ELF-1 (cell line): ENCODE results near the gene ASPDH.

Experiments
- DNase-seq: peaks from one replicate; pipeline ENCODE4 v3.0.0-alpha.2; 2016; ENCODE audit warnings: low read depth, low spot score

Gene ASPDH

DNA sequence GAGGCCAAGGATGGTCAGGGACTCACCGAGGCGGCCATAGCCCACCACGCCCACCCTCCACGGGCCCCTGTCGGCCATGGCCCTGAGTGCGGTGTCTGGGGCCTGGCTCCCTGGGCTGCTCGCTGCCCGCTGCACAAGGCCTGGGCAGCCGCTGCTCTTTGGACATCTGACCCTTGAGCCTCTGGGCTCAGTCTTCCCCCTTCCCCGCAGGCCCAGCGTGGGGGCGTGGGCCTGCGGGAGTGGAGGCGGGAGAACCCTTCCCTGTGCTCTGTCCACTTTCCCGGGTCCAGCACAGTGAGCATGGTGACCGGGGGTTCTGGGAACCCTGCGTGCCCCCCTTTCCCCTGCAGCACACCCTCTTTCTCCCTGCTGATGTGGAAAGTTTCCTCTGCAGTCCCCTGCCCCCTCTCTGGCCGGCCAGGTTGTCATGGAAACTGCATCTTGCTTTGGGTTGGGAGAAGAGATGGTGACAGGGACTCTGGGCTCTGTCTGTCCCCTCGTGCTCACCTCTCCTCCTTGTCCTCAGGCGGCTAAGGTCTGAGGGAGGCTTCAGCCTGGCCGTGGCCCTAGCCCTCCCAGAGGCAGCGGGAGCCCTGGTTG is at the start of gene ASPDH:
TSS of gene ASPDH (minus strand) at position 168 of the 600 bp plus-strand sequence. CDS start at position 78, 90 bp downstream.
- no peak for DNase-seq

DNA sequence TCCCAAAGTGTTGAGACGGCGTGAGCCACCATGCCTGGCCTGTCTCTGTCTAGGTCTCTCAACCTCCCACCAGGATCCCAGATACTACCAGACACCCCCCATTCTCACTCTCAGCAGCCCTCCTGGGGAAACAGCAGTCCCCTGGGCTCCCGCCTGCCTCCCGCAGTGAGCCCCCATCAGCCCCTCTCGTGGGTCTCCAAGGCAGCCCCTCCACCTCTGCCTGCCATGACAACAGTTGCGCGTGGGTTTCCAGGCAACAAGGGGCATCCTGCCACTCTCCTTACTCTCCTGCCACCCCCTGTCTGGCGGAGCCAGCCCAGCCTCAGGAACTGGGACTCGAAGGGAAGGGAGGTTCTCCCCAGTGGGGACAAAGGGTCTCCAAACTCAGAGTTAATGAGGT is 49.3 kb upstream of the ASPDH start:
- no peak for DNase-seq

- DNase-seq = peak; percentile 37
Measured at GRCh38 chr19:50562329-50562728, 48.6 kb upstream of the ASPDH start.

DNA sequence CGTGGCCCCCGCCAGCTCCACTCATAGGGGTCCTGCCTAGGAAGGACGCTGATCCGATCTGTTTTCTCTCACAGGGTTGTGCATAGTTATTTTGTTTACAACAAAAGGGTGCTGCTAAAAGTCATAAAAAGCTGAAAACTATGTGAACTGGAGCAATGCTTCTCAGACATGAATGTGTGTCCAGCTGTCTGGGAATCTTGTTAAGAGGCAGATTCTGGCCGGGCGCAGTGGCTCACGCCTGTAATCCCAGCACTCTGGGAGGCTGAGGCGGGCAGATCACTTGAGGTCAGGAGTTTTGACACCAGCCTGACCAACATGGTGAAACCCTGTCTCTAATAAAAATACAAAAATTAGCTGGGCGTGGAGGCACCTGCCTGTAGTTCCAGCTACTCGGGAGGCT is 45.9 kb upstream of the ASPDH start:
- DNase-seq = no peak

- no peak for DNase-seq
Measured at GRCh38 chr19:50558449-50558848, 44.7 kb upstream of the ASPDH start.

GRCh38 chr19:50558039-50558438 is 44.3 kb upstream of the ASPDH start:
- DNase-seq = no peak

GRCh38 chr19:50557009-50557613 is 43.4 kb upstream of the ASPDH start:
- no peak for DNase-seq

DNA sequence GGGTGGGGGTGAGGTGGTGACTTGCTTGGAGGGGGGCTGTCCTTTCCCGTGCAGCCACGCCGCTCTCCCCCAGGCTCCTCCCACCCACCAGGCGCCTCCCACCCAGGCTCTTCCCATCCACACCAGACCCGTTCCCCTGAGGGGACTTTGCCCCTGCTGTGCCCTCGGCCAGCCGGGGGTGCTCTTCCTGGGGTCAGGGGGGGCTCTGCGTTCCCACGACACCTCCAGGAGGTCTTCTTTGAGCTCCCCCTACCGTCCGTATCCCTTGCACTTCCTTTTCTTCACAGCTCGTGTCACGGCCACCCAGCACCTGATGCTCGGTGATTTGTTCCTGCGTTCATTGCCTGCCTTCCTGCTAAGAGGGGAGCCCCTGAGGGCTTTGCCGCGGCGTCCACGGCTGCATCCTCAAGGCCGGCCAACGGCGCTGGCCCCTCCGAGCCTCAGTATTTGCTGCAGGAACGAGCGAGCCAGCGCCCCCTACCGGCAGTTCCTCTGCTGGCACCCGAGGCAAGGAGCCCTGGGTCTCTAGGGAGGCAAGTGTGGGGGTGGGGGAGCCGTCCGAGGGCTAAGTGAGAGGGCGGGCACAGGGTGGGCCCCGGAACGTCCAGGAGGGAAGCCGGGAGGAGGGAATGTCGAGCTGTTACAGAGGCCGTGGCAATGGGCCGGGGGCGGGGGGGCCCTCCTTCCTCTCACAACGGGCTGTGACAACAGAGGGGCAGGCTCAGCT is 42.7 kb upstream of the ASPDH start:
- peak; percentile 91 for DNase-seq

DNA sequence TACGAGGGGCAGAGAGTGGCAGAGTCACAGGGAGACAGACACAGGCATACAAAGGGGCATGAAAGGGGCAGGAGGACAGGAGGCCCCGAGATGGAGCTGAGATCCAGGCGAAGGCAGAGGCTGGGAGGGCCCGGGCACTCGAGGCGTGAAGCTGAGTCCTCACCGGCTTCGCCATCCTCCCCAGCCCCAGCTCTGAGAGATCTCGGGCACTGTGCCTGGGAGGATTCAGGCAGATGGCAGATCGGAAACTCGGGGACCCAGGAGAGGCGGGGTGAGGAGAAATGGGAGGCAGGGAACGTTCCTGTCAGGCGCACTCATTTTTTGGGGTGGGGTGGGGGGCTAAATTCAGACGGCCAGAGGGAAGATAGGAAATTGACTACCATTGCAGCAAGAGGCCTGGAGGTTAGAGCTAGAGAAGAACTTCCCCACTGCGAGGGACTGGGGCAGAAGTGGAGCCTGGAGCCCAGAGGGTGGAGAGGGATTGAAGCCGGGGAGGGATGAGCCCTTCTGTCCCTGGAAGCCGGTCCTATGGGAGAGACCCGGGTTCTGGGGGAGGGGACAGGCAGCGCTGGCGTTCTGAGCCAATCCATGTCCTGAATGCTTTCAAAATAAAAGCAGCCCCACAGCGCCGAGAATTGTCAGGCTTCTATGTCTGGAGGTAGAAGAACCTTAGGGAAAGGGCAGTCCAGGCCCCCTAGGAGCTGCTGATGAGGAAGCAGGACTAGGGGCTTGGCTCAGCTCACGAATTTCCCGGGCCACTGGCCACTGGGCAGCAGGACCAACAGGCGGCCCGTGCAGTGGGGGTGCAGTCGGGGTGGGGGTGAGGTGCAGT is 42.0 kb upstream of the ASPDH start:
- DNase-seq = peak; percentile 61

DNA sequence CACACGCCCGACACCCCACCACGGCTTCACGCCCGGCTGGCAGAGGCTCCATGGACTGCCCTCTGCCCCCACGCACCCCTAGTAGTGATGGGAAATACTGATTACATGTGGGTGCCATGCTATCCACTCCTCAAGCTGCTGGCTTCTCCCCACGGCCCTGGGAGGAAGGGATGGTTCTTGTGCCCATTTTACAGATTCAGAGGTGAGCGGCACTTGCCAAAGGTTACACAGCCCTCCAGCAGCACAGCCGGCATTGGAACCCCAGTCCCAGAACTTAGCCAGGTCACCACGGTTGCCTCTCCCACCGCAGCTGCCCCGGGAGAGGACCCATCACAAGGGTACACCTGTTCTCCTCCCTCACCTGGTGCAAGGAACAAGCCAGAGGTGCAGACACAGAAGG is 41.3 kb upstream of the ASPDH start:
- no peak for DNase-seq

DNA sequence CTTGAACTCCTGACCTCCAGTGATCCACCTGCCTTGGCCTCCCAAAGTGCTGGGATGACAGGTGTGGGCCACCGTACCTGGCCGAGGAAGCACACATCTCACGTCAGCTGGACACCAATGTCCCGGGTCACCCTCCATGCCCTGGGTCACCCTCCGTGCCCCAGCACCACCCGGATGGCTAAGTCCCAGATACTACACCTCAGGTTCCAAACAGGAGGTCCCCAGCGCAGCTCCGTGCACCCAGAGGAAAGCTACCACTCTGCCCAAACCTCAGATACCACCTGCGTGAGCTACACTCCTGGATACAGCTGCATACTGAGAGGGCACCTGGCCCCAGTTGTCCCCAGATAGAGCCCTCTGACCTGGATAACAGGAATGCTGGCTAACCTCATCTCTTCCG is 40.5 kb upstream of the ASPDH start:
- no peak for DNase-seq

DNA sequence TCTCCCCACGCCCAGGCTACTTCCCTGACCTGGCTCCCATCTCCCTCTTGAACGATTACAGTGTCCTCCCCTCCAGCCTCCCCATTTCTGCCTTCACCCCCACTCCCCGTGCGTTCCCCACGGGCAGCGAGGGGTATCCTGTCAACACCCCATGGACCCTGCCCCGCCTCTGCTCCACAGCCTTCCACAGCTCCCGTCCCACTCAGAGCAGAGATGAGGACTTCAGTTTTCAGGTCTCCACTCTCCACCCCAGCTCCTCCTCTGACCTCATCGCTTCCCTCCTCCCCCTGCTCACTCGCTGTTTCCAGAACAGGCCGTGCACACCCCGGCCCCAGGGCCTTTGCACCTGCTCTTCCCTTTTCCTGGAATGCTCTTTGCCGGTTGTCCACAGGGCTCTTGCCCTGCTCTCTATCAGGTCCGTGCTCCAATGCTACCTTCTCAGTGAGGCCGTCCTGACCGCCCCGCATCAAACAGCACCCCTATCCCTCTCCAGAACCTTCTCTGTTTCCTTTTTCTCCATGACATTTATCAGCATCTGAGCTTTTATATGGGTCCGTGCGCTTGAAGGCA is 39.5 kb upstream of the ASPDH start:
- DNase-seq = no peak

DNA sequence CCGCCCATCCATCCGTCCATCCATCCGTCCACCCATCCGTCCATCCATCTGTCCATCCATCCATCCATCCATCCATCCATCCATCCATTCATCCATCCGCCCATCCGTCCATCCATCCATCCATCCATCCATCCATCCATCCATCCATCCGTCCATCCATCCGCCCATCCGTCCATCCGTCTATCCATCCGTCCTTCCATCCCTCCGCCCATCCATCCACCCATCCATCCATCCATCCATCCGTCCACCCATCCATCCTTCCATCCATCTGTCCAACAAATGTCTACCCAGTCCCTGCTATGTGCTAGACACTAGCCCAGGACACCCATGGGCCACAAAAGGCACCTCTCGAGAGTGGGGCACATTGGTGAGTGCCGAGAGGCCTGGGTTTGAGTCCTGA is 38.8 kb upstream of the ASPDH start:
- no peak for DNase-seq

GRCh38 chr19:50551715-50552187 is 38.0 kb upstream of the ASPDH start:
- DNase-seq = peak; percentile 48

DNA sequence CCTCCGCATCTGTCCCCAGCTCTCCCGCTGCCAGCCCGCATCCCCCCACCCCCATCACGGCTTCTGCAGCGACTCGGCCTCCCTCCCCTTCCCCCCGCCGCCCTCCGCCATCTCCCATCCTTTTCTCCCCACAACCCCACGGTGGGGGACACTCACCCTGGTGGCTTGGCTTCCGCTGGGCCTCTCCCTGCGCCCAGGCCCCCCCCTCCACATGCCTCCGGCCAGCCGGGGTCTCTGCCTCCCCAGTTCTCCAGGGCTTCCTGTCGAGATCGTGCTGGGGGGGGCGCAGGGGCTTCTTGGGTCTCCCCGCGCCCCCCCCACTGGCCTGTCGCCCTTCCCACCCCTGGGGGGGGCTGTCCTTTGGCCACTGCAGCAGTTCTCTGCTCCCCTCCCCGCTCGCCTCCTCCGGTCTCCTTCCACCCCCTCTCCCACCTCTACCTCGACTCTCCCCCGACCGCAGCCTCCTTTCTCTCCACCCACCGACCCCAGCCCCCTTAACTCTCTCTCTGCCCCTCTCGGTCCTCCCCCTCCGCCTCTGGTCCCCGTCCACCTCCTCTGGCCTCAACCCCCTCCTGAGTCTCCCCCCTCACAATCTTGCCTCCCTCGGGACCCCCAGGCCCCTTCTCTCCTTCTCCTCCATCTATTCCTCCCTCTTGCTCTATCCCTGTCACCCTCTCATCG is 37.5 kb upstream of the ASPDH start:
- DNase-seq = no peak

DNA sequence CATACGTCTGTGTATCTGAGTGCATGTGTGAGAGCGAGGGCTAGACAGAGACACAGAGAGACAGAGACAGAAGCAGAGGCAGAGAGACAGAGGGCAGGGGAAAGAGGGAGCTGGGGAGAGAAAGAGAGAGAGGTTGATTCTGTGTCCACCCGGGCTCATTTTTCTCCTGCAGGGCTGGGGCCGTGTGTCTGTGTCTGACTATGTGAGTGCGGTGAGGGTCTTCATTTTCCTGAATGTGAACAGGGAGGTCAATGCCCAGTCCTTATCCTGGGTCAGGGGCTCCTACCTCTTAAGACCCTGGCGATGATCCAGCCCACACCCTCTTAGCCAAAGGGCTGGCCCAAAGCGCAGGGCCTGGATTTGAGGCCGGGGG is 36.9 kb upstream of the ASPDH start:
- no peak for DNase-seq

- no peak for DNase-seq
Measured at GRCh38 chr19:50549927-50550593, 36.3 kb upstream of the ASPDH start.

GRCh38 chr19:50549059-50549926 is 35.6 kb upstream of the ASPDH start:
- no peak for DNase-seq

DNA sequence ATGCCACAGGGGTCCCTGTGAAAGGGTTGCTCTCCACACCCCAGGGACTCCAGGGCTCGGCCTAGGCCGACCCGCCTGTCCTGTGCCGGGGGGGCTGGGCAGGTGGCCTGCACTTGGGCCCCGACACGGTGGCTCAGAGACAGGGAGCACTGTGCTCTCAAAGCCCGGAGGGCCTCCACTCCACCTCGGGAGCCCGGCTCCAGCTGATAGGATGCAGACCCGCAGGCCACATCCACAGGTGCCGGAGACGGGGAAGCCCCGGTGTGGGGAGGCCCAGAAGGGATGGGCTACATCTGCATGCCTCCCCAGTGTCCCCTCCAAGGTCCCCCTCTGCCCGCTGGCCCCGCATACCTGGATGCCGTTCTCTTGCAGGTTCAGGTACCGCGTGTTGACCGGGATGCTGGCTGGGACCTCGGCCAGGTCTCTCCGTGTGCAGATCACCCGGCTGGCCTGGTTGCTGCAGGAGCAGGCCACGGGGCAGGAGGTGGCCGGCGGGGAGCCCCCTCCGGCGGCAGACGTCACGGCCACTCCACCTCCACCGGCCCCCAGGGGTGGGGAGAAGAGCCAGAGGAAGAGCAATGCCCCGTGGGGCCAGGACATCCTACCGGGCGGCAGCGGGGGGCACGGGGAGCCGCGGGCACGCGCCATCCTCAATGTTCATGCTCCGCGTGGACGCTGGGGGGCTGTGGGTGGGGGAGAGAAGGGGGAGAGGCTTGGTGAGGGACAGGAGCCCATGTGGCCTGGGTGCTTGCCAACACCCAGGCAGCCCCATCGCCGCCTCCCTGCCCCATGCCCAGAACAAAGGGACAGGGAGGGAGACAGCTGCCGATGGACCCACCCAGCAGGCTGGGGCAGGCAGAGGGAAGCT is 34.7 kb upstream of the ASPDH start:
- no peak for DNase-seq
